DMS 273 (cell line): ENCODE results near the gene NCAPD3.

Experiments used
- DNase-seq: peaks from one replicate; lab custom pipeline; 2025; ENCODE audit not compliant: unreplicated experiment; lab: John Stamatoyannopoulos, UW

NCAPD3 gene

DNA sequence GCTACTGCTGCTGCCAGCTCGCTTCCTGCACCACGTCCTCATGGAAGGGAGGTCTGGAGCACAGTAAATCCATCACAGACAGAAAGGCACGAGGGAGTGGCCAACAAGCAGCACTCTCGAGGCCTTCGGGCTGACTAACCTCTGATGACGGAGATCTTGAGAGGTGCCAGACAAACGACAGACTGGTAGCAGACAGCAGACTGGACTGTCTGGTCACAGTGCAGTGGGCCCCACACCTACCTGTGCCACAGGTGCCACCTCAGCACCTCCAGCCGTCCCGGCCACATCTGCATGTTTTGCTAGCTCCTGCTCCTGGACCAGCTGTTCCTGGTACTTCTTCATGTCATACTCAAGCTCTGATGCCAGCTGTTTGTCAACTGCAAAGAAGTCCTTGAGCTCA, 64.1 kb downstream of the NCAPD3 start:
- DNase-seq: no peak

- no peak for DNase-seq
These were observed 65.7 kb downstream of the NCAPD3 start for GRCh38 chr11:134158023-134158422.

DNA sequence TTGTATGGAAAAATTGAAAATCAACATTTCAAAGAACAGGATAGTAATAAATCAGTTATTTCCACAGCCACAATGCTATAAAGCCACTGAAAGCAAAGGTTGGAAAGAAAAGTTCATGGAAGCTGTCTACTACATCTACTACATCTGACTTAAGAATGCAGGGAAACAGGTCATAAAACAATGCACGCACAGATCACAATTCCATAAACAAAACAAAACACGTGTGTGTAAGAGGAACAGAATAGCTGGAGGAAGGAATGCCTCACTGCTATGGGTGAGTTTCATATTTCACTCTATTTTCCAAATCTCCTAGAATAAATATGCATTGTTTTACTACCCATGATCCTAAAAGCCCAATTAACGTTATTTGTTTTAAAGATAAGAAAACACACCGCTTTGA, 66.3 kb downstream of the NCAPD3 start:
- DNase-seq: no peak

GRCh38 chr11:134155946-134156865, 67.6 kb downstream of the NCAPD3 start:
- DNase-seq: no peak

- DNase-seq: no peak
These were observed 68.3 kb downstream of the NCAPD3 start for GRCh38 chr11:134155456-134155855.

- no peak for DNase-seq
These were observed 69.3 kb downstream of the NCAPD3 start for GRCh38 chr11:134154441-134154840.

DNA sequence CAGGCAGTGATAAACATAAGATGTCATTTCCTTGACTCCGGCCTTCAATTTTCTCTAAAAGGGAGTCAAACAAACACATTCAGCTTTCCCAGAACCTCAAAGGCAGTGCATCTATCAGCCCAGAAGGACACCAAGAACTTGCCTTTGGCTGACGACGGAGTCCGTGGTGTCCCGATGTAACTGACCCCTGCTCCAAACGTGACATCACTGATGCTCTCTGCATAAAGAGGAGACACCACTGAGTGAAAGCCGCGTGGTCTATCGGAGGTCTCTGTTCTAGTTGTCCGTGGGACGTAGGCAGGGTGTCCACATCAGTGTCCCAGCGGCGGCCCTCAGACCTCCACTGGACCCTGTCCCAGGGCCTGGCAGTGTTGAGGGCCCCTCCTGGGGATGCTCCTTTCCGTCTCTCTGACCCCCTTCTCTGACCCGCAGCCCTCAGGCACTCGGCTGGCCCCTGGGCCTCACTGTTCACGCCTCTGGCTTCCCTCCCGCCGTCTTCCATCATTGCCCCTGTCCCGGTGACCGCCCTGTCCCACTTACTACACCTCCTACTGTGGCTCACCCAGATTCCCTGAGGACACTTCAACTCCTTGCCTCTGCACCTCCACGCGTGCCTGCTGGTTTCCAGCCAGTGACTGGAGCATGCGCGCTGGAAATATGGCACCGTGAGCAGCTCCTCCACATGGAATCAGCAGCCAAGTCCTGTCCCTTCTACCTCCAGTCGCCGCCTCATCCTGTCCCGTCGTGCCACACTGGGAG, 70.4 kb downstream of the NCAPD3 start:
- no peak for DNase-seq

DNA sequence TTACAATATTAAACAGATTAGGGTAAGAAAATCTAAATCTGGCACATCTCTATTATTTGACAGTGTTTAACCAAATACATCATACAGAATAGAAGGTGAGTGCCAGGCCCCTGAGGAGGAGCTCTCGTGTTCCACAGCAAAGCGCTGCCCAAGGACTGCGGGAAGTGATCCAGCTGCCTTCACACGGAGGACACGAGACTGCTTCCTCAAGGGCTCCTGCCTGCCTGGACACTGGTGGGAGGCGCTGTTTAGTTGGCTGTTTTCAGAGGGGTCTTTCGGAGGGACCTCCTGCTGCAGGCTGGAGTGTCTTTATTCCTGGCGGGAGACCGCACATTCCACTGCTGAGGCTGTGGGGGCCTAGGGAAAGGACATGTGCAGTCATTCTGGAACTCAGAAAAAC, 71.1 kb downstream of the NCAPD3 start:
- DNase-seq: no peak

DNA sequence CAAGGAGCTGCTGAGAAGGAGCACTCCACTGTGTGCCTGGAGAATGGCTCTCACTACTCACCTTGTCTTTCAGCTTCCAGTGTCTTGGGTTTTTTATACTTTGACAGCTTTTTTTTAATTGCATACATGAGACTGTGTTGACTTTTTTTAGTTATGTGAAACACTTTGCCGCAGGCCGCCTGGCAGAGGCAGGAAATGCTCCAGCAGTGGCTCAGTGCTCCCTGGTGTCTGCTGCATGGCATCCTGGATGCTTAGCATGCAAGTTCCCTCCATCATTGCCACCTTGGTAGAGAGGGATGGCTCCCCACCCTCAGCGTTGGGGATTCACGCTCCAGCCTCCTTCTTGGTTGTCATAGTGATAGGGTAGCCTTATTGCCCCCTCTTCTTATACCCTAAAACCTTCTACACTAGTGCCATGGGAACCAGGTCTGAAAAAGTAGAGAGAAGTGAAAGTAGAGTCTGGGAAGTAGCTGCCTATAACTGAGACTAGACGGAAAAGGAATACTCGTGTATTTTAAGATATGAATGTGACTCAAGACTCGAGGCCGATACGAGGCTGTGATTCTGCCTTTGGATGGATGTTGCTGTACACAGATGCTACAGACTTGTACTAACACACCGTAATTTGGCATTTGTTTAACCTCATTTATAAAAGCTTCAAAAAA, 72.6 kb downstream of the NCAPD3 start:
- no peak for DNase-seq

- DNase-seq: no peak
These were observed 73.4 kb downstream of the NCAPD3 start for GRCh38 chr11:134150195-134150903.

DNA sequence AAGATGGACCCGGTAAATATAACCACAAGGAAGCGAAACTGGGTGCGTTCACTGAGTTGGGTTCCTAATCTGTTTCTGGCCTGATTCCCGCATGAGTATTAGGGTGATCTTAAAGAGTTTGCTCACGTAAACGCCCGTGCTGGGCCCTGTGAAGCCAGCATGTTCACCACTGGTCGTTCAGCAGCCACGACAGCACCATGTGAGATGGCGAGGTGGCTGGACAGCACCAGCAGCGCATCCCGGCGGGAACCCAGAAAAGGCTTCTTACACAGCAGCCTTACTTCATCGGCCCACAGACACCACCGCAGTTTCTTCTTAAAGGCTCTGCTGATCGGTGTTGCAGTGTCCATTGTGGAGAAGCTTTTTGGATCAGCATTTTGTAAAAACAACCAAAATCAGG, 74.4 kb downstream of the NCAPD3 start:
- DNase-seq: no peak

DNA sequence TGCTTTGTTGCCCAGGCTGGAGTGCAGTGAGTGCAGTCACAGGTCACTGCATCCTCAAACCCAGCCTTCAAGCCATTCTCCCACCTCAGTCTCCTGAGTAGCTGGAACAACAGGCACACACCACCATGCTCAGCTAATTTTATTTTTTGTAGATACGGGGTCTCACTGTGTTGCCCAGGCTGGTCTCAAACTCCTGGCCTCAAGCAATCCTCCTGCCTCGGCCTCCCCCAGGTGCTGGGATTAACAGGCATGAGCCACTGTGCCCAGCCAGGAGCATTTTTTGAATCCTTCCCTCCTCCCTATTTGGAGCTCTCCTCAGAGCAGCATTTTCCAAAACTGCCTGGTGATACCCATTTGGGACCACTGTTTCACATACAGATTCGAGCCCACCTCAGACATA, 77.2 kb downstream of the NCAPD3 start:
- no peak for DNase-seq

DNA sequence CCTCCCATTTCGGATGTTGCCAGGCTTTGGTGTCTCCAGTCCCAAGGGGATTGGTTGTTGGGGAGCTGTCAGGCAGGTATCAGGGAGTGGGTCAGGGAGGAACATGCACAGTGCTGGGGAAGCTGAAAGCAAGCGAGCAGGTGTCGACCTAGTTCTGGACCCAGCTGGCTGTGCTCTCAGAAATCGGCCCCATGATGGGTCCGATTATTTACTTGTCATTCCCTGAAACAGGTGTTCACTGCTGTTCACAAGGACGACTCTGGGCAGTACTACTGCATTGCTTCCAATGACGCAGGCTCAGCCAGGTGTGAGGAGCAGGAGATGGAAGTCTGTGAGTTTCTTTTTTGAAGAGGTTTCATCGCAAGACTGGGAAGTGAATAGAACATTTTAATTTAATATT, 78.1 kb downstream of the NCAPD3 start:
- DNase-seq: no peak

DNA sequence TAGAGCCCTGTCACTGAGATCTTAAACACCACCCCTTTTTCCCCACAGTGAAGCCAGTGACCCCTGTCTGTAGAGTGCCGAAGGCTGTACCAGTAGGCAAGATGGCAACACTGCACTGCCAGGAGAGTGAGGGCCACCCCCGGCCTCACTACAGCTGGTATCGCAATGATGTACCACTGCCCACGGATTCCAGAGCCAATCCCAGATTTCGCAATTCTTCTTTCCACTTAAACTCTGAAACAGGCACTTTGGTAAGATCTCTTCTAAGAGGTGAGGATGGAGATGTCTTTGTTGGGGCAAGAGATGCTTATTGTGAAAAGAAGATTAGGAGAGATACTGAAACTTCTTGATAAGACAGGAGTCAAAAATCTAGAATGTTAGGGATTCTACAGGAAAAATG, 79.0 kb downstream of the NCAPD3 start:
- DNase-seq: no peak

DNA sequence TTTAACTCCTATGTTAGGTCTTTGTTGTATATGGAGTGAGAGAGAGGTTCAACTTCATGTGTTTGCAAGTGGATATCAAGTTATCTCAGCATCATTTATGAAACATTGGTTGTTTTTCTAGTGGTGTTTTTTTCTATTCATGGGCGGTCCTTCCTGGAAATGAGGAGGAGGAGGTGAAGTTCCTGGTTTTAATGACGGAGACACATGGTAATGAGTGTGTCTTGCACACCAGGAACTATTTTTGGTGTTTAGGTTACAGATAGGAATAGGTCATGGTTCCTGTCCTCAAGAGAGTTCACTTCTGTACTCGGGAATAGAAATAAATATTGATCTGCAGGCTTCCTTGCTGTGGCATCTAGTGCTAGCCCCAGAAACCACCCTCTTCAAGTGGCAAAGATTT, 80.0 kb downstream of the NCAPD3 start:
- DNase-seq: no peak

- DNase-seq: no peak
These were observed 81.2 kb downstream of the NCAPD3 start for GRCh38 chr11:134142536-134142935.

DNA sequence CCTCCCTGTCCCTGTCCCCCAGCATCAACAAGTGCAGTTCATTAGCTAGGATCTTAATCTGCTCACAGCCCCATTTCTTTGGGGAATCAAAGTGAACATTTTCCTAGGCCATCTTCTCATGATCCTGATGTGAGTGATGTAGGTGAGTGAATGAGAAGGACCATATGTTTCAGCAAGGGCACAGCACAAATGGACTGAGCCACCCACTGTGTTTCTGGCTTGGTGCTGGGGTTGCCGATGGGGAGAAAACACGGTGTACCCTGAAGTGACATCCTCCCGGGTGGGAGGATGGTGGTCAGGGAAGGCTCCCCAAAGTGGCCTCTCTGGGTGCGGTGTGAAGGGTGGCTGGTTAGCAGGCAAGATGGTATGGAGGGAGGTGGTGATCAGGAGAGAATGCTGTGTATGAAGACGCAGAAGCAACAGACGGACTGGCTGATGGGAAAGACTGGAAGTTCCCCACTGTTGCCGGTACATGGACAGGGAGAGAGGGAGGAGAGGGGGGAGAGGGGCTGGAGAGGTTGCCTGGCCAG, 82.7 kb downstream of the NCAPD3 start:
- no peak for DNase-seq

GRCh38 chr11:134139873-134140331, 83.9 kb downstream of the NCAPD3 start:
- peak; percentile 86 for DNase-seq

DNA sequence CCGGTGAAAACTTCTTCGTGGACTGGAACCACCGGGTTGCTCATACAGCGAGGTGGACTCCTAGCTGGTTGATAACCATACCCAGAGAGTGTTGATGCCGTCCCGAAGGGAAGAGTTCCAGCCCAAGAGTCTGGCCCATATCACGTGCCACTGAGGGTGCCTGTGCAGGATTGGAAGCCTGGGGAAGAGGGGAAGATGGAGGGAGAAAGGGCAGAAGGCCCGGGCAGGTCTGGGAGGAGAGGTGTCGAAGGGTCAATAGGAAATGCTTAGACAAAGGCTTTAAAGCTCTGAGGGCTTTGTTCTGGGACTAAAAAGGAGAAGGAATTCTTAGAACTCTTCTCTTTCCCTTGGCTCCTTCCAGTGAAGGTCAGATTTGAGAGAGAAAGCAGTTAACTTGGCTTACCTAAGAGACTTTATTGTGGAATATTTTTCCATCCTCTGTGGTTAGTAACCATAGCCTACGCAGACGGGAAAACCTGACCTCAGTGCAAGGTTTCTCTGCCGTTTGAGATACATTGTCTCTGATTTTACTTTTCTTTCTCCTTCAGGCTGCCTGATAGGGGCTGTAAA, 84.4 kb downstream of the NCAPD3 start:
- DNase-seq: no peak

GRCh38 chr11:134138376-134138775, 85.4 kb downstream of the NCAPD3 start:
- no peak for DNase-seq
